LoVo (cell line): Measurements from ENCODE around the gene GTF3A.

Source experiments
- DNase-seq: peaks from one replicate; pipeline ENCODE4 v3.0.0-alpha.2; 2016; ENCODE audit warnings: low spot score

GTF3A gene

DNA sequence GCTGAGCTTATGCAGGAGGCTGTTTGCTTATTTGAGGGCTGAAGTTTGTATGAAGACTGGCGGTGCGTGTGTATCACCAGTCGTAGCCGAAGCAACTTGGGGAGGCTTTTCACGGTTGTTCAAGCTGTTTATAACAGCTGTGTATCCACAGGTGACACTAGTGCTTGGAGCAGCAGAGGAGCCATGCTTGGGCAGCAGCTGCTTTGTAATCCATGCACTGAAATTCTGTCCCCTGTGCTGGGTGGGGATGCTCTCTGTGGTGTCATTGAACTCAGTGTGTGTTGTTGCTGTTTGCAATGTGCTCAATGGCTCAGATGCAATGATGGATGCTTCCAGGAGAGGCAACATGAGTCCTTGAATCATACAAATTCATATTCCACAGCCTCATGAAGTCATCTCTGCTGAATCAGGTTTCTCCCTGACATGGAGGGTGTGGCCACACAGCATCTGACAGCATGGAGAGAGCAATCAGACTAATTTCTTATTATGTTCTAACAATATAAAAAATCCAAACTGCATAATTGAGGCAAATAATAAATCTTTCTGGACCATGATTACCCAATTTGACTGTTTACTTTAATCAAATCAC is 18.8 kb upstream of the GTF3A start:
- no peak for DNase-seq

DNA sequence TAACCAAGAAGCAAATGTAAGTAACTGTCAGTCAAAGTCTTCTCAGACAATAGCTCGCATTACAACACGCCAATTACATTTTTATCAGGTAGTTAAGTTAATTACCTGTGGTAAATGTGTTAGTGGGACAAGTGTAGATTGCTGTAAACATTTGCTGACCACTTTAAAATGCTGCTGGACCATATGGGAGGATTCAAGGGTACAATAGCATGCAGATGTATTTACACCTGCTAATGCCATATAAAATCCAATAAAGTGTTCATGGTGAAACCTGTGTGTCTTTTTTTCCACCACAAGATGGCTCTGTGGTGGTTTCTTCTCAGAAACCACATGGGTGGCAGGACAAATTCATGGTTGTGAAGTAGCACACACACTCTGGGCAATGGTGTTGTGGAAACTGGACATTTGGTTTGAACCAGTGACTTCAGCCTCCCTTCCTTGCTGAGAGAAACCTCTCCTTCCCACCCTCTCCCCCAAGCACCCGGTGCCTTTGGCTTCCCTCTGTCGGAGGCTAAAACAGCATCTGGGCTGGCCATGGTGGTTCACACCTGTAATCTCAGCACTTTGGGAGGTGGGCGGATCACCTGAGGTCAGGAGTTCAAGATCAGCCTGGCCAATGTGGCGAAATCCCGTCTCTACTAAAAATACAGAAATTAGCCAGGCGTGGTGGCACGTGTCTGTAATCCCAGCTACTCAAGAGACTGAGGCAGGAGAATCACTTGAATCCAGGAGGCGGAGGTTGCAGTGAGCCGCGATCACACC is 18.1 kb upstream of the GTF3A start:
- peak; percentile 56 for DNase-seq

DNA sequence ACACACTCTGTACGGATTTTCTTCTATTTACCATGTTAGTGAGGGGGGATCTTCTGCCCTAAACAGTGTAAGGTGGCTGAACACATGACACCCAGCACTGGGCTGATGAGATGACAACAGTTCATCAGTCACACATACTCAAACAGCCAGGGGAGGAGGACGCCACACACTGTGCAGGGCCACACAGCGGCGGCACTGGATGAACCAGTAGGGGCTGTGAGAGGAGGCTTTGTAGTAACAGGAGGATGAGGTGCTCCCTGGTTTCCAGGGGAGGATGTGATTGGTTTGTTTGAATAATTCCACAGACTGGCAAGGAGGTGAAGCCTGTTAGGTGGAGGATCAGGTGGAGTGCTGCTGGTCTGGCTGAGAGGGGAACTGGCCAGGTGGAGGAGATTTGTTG is 16.3 kb upstream of the GTF3A start:
- DNase-seq = no peak

- no peak for DNase-seq
Observed at GRCh38 chr13:27409013-27409412, 15.4 kb upstream of the GTF3A start.

GRCh38 chr13:27411341-27411740 is 13.1 kb upstream of the GTF3A start:
- DNase-seq = no peak

DNA sequence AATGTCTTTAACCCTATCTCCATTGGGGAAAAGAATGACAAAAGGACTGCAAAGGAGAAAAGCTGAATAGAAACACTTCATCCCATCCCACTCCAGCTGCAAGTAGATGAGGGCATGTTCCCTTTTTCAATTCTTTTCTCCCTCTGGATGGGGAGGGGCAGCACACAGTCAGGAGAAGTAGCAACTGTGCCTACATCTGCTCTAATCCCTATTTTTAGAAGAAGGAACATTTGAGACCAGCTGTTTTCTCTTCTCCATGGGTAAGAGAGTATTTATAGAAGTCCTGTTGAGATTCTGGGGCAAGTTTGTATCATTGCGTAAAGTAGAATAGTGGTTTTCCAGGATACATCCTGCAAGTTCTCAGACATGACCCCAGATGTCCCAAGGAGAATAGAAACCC is 9.3 kb upstream of the GTF3A start:
- DNase-seq = no peak

GRCh38 chr13:27419328-27419727 is 5.1 kb upstream of the GTF3A start:
- no peak for DNase-seq

GRCh38 chr13:27421101-27421871 is 3.1 kb upstream of the GTF3A start:
- no peak for DNase-seq

- no peak for DNase-seq
Observed at GRCh38 chr13:27423333-27423732, 1.1 kb upstream of the GTF3A start.

DNA sequence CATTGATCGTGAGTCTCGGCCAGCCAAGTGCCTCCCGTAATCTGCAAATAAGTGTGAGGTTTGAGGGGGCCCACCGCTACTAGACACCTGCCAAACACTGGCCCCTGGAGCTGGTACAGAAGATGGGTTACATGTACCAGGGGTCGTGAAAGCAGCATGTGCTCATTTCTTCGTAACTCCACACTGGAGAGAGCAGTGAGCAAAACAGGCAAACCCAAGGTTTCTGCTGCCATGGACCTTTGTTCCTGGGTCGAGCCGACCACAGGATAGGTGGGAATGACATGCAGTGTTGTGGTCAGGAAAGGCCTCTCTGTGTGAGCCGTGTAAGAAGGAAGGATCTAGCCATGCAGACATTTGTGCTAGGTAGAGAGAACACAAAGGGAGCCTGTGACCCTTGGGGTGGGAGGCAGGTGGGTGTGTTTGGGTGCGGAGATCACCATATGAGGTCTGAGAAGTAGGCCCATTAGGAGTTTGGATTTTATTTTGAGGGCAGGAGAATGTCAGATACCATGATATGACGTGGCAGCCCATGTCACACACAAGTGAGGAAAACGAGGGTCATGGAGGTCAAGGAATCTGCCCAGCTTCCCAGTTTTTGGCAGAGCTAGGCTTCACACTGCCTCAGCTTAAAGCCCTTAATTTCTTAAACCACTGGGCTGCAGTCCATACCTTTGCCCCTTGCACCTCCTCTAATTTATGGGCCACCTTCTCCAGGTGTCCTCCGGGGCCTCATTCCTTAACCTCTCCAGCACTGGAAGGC is 919 bp downstream of the GTF3A start:
- DNase-seq = peak; percentile 6

- DNase-seq = peak; percentile 92
Observed at GRCh38 chr13:27425918-27426630, 1.7 kb downstream of the GTF3A start.

DNA sequence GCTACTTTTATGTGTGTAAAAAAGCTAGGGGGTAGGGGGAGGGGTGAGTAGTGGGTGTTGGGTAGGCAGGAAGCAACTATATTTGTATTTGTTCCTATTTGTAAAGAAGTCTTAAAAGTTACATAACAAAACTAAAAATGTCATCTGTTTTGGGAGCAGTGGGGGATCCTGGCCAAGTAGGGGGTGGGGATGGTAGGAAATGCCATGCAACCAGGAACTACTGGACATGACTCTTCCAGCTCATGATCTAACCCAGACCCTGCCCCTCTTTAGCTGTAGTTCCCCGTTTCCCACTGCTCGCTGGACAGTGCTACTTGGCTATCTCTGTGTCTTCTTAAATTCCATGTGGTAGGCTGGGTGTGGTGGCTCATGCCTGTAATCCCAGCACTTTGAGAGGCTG is 3.2 kb downstream of the GTF3A start:
- no peak for DNase-seq

GRCh38 chr13:27428160-27428559 is 3.7 kb downstream of the GTF3A start:
- DNase-seq = no peak

DNA sequence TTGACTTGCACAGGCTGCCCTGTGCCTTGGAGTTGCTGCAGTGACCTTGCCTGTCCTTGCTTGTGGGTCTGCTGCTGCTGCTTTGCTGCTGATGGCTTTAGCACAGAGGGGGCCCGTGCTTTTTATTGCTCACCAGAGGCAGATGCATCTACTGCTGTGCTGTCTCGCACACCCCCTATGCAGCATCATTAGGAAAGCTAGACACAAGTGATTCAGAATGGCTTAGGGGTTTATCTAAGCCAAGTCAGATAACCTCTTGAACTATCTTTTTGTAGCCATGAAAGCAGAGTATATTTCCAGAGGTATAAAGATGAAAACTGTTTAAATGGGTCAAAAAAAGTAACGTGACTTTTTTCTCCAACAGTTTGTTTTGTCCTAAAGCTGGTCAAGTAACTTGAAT is 7.8 kb downstream of the GTF3A start:
- no peak for DNase-seq

GRCh38 chr13:27432611-27433210 is 8.3 kb downstream of the GTF3A start:
- DNase-seq = no peak

- DNase-seq = no peak
Observed at GRCh38 chr13:27437126-27437525, 12.7 kb downstream of the GTF3A start.

- no peak for DNase-seq
Observed at GRCh38 chr13:27440408-27440807, 16.0 kb downstream of the GTF3A start.

DNA sequence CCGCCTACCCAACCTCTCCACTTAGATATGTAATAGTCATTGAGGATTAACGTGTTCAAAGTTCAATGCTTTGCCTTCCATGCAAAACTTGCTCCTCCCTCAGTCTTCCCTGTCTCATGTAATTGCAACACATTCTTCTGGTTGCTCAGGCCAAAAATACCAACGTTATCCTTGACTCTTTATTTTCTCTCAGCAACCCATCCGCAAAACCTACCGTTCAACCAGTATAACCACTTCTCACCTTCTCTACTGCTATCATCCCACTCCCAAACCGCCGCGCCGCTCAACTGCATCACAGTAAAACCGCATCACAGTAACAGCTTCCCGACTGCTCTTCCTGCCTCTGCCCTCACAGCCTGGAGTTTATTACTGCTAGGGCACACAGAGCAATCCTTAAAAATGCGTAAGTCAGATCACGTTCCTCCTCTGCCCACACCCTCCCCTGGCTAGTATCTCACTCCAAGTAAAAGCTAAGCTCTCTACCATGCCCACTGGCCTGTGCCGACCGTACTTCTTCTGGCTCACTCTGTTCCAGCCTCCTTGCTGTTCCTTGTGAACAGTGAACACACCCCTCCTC is 17.7 kb downstream of the GTF3A start:
- DNase-seq = peak; percentile 24

DNA sequence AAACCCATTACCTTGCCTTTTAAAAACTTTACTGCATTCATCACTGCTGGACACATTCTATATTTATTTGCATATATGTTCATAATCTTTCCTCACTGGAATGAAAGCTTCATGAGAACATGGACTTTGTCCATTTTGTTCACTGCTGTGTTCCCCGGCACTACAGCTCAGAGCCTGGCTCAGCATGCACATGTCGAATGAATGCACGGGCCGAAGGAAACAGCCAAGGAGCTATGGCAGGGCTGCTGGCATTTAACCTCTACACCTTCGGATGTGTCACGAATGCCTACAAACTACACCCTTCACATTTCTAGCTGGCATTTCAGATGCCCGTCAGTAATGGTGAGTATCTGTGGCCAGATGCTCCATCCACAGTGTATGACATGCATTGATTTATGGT is 18.4 kb downstream of the GTF3A start:
- no peak for DNase-seq

- DNase-seq = no peak
Observed at GRCh38 chr13:27446986-27447583, 22.7 kb downstream of the GTF3A start.

DNA sequence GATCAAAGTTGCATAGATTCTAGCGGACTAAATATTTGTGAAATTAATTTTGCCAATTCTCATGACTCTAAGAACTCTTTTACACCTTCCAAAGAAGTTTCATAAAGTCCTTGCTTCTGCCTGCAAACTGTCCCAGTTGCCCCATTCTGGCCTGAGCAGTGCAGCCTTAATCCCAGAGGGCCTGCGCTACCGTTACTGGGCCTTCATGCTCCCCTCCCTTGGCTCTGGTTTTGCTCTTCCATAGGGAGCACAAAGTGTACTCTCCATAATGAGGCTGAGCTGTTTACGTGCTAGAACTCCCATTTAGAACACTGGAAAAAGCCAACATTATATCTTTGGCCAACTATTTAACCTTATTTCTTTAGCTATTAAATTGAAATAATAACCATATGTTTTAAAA is 23.9 kb downstream of the GTF3A start:
- DNase-seq = no peak
